Measurements from ENCODE around the gene SLITRK2. TPM values are rescaled to one million over a fixed set of nuclear protein-coding genes. Genes with fewer than 3 reads are reported as not detected.

Gene SLITRK2
- total RNA-seq, 1 donor from 2014 or later, result 16.0 TPM

DNA sequence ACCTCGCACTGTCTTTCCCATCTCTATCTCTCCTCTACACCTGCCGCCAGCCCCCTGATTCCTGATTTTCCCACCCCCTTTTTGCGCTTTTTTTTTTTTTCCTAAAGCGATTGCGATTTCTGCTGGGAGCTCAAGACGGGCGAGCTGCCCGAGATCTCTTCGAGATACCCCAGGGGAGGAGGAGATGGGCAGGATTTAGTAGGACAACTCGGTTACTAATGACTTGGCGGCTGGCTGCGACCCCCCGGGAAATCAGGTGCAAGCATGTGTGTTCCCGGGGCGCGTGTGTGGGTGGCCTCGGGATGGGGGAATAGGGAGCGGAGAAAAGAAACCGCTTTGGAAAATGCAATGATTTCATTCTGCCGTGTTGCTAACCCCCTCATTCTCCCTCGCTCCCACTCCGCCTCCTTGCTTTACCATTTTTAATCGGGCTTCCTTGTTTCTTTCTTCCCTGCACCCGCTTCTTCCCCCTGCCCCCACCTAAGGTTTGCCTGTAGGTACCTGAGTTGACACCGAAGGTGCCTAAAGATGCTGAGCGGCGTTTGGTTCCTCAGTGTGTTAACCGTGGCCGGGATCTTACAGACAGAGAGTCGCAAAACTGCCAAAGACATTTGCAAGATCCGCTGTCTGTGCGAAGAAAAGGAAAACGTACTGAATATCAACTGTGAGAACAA lies 4.4 kb downstream of the SLITRK2 start:
- Mint-ChIP-seq H3K4me1 (ENCODE audit: low read depth) (peaks cover 4% of the 10 kb centered on the region), H3K36me3 (ENCODE audit: insufficient read depth) (peaks cover 13% of the 10 kb centered on the region), H3K4me3 (ENCODE audit: low read depth) (peak overlapping the region; percentile 75), H3K9me3 (ENCODE audit: low read depth) (peaks cover 4% of the 10 kb centered on the region), H3K27ac (peak overlapping the region; percentile 20), H3K27me3 (peaks cover 45% of the 10 kb centered on the region)
- DNase-seq (ENCODE audit: low spot score, unreplicated experiment), result no peak
- no peak for TF ChIP-seq CTCF (IDR thresholded peaks at IDR 0.05; ENCODE audit: unreplicated experiment)

- no peak for TF ChIP-seq CTCF (IDR thresholded peaks at IDR 0.05; ENCODE audit: unreplicated experiment)
- Mint-ChIP-seq H3K4me1 (ENCODE audit: low read depth) (peaks cover 4% of the 10 kb centered on the region), H3K36me3 (ENCODE audit: insufficient read depth) (peaks cover 13% of the 10 kb centered on the region), H3K27me3 (peaks cover 41% of the 10 kb centered on the region), H3K27ac (no peak overlapping the region), H3K9me3 (ENCODE audit: low read depth) (peaks cover 4% of the 10 kb centered on the region), H3K4me3 (ENCODE audit: low read depth) (no peak overlapping the region)
- DNase-seq (ENCODE audit: low spot score, unreplicated experiment), result no peak
Measured at GRCh38 chrX:145823132-145823531, 5.5 kb downstream of the SLITRK2 start.

- peaks cover 4% of the 10 kb centered on the region for H3K4me1 Mint-ChIP-seq (ENCODE audit: low read depth)
- peaks cover 20% of the 10 kb centered on the region for H3K27me3 Mint-ChIP-seq
- peaks cover 13% of the 10 kb centered on the region for H3K36me3 Mint-ChIP-seq (ENCODE audit: insufficient read depth)
- peaks cover 4% of the 10 kb centered on the region for H3K9me3 Mint-ChIP-seq (ENCODE audit: low read depth)
- DNase-seq (ENCODE audit: low spot score, unreplicated experiment), result no peak
- peak; percentile 57 for TF ChIP-seq CTCF (IDR thresholded peaks at IDR 0.05; ENCODE audit: unreplicated experiment)
- H3K27ac Mint-ChIP-seq, result no peak overlapping the region
- H3K4me3 Mint-ChIP-seq (ENCODE audit: low read depth), result no peak overlapping the region
Measured at GRCh38 chrX:145825896-145826295, 8.3 kb downstream of the SLITRK2 start.

GRCh38 chrX:145826466-145826865 lies 8.8 kb downstream of the SLITRK2 start:
- no peak overlapping the region for H3K27ac Mint-ChIP-seq
- no peak overlapping the region for H3K4me3 Mint-ChIP-seq (ENCODE audit: low read depth)
- H3K4me1 Mint-ChIP-seq (ENCODE audit: low read depth), result peaks cover 3% of the 10 kb centered on the region
- peaks cover 18% of the 10 kb centered on the region for H3K27me3 Mint-ChIP-seq
- no peak for DNase-seq (ENCODE audit: low spot score, unreplicated experiment)
- no peak for TF ChIP-seq CTCF (IDR thresholded peaks at IDR 0.05; ENCODE audit: unreplicated experiment)
- peaks cover 4% of the 10 kb centered on the region for H3K9me3 Mint-ChIP-seq (ENCODE audit: low read depth)
- H3K36me3 Mint-ChIP-seq (ENCODE audit: insufficient read depth), result peaks cover 13% of the 10 kb centered on the region

- peaks cover 2% of the 10 kb centered on the region for H3K4me1 Mint-ChIP-seq (ENCODE audit: low read depth)
- H3K27ac Mint-ChIP-seq, result no peak overlapping the region
- no peak for TF ChIP-seq CTCF (IDR thresholded peaks at IDR 0.05; ENCODE audit: unreplicated experiment)
- H3K4me3 Mint-ChIP-seq (ENCODE audit: low read depth), result no peak overlapping the region
- H3K9me3 Mint-ChIP-seq (ENCODE audit: low read depth), result peaks cover 9% of the 10 kb centered on the region
- no peaks in the 10 kb centered on the region for H3K36me3 Mint-ChIP-seq (ENCODE audit: insufficient read depth)
- no peak for DNase-seq (ENCODE audit: low spot score, unreplicated experiment)
- H3K27me3 Mint-ChIP-seq, result no peaks in the 10 kb centered on the region
Measured at GRCh38 chrX:145832796-145833195, 15.2 kb downstream of the SLITRK2 start.

Data from progenitor cell of endocrine pancreas (in vitro differentiated cells).